Measurements from ENCODE around the gene CLEC16A. TPM values are rescaled to one million over a fixed set of nuclear protein-coding genes. Genes with fewer than 3 reads are reported as not detected.

CLEC16A gene, protein sequence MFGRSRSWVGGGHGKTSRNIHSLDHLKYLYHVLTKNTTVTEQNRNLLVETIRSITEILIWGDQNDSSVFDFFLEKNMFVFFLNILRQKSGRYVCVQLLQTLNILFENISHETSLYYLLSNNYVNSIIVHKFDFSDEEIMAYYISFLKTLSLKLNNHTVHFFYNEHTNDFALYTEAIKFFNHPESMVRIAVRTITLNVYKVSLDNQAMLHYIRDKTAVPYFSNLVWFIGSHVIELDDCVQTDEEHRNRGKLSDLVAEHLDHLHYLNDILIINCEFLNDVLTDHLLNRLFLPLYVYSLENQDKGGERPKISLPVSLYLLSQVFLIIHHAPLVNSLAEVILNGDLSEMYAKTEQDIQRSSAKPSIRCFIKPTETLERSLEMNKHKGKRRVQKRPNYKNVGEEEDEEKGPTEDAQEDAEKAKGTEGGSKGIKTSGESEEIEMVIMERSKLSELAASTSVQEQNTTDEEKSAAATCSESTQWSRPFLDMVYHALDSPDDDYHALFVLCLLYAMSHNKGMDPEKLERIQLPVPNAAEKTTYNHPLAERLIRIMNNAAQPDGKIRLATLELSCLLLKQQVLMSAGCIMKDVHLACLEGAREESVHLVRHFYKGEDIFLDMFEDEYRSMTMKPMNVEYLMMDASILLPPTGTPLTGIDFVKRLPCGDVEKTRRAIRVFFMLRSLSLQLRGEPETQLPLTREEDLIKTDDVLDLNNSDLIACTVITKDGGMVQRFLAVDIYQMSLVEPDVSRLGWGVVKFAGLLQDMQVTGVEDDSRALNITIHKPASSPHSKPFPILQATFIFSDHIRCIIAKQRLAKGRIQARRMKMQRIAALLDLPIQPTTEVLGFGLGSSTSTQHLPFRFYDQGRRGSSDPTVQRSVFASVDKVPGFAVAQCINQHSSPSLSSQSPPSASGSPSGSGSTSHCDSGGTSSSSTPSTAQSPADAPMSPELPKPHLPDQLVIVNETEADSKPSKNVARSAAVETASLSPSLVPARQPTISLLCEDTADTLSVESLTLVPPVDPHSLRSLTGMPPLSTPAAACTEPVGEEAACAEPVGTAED
- 10 to 100 TPM; 36.5 to 55.9 TPM for total RNA-seq

- CTCF ChIA-PET, result interaction anchor here (0.8 to 2.3 kb wide), 7 partner anchors 9 to 853 kb away, joined by 3 to 16 read pairs (median 3); partner anchors contain the start of gene ZC3H7A
- peaks cover 60% of the 10 kb centered on the region for H3K4me1 Mint-ChIP-seq
- H3K27ac Mint-ChIP-seq, result peak within 1 kb of the TSS; percentile 83
- H3K9me3 Mint-ChIP-seq (ENCODE audit: low read depth), result no peaks in the 10 kb centered on the region
- DNase-seq (peak; percentile 98), ATAC-seq (peak; percentile 72)
- H3K4me3 Mint-ChIP-seq, result peak within 1 kb of the TSS; percentile 90
- H3K27me3 Mint-ChIP-seq, result no peaks in the 10 kb centered on the region
- no peaks in the 10 kb centered on the region for H3K36me3 Mint-ChIP-seq
Measured at GRCh38 chr16:10944249-10945064, at the start of gene CLEC16A. Gene CLEC16A, plus strand, starts transcription at chr16:10944564. Its CDS starts 154 bp downstream, at chr16:10944718.

- H3K27me3 Mint-ChIP-seq, result no peaks in the 10 kb centered on the region
- H3K36me3 Mint-ChIP-seq, result peaks cover 68% of the 10 kb centered on the region
- H3K4me3 Mint-ChIP-seq, result no peak overlapping the region
- peaks cover 17% of the 10 kb centered on the region for H3K4me1 Mint-ChIP-seq
- no peak for ATAC-seq
- no peaks in the 10 kb centered on the region for H3K9me3 Mint-ChIP-seq (ENCODE audit: low read depth)
- DNase-seq, result no peak
- no peak overlapping the region for H3K27ac Mint-ChIP-seq
- CTCF ChIA-PET, result interaction anchor here (1.0 kb wide), 1 partner anchor 23 kb away, joined by 3 read pairs; no protein-coding TSS in a partner anchor
Measured at GRCh38 chr16:10895053-10895946, 49.1 kb upstream of the CLEC16A start.

DNA sequence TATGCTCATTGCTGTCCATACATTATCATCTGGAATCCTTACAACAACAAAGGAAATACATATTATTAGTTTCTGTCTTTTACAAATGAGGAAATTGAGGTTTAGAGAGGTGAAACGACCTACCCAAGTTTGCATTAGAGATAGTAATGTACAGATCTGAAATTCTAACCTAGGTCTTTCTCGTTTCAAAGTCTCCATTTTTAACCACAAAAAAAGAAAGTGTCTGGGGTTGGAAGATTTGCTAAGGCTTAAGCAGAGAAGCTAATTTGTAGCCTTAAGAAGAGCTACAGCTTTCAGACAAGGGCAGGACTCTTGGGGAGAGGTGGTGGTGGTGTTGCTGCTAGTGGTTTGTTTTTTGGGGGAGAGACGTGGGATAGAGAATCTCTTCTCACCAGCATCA is 48.2 kb upstream of the CLEC16A start:
- peaks cover 13% of the 10 kb centered on the region for H3K4me1 Mint-ChIP-seq
- CTCF ChIA-PET, result no interaction called here
- H3K27ac Mint-ChIP-seq, result no peak overlapping the region

GRCh38 chr16:10896723-10897122 is 47.6 kb upstream of the CLEC16A start:
- no peak for ATAC-seq
- CTCF ChIA-PET, result no interaction called here
- peaks cover 10% of the 10 kb centered on the region for H3K4me1 Mint-ChIP-seq

More for the DNA sequence above, 48.2 kb upstream of the CLEC16A start:
- Mint-ChIP-seq H3K36me3 (peaks cover 68% of the 10 kb centered on the region), H3K27me3 (no peaks in the 10 kb centered on the region), H3K9me3 (ENCODE audit: low read depth) (no peaks in the 10 kb centered on the region), H3K4me3 (no peak overlapping the region)
- DNase-seq, result no peak
- ATAC-seq, result no peak

DNA sequence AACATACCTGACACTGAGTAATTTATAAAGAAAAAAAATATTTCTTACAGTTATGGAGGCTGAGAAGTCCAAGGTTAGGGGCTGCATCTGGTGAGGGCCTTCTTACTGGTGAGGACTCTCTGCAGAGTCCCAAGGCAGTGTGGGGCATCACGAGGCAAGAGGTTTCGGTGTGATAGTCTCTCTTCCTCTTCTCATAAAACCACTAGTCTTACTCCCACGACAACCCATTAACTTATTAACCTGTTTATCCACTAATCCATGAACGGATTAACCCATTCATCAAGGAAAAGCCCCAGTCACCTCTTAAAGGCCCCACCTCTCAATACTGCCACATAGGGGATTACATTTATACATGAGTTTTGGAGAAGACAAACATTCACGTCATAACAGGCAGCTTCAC is 47.2 kb upstream of the CLEC16A start:
- peaks cover 9% of the 10 kb centered on the region for H3K4me1 Mint-ChIP-seq

More at GRCh38 chr16:10896723-10897122, 47.6 kb upstream of the CLEC16A start:
- Mint-ChIP-seq H3K27me3 (no peaks in the 10 kb centered on the region), H3K4me3 (no peak overlapping the region), H3K9me3 (ENCODE audit: low read depth) (no peaks in the 10 kb centered on the region), H3K27ac (no peak overlapping the region), H3K36me3 (peaks cover 69% of the 10 kb centered on the region)
- no peak for DNase-seq

DNA sequence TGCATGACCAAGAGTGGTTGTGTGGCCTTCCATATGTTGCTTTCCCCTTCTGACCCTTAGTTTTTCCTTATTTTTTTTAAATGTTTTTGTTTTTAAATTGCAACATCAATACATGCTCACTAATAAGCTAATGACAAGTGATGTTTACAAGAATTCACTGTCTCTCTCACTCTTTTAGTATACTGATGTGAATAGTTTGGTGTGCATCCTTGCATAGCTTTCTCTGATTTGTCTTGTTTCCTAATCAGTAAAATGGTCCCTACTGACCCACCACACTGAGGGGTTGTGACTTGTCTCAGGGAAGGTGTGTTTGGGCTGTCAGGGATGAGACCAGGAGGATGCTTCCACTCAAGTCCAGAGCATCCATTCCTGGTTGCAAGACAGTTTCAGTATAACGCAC is 41.4 kb upstream of the CLEC16A start:
- Mint-ChIP-seq H3K4me3 (no peak overlapping the region), H3K4me1 (no peaks in the 10 kb centered on the region), H3K36me3 (peaks cover 78% of the 10 kb centered on the region), H3K27me3 (no peaks in the 10 kb centered on the region), H3K9me3 (ENCODE audit: low read depth) (peaks cover 2% of the 10 kb centered on the region), H3K27ac (no peak overlapping the region)
- CTCF ChIA-PET, result interaction anchor here (1.6 kb wide), 1 partner anchor 16 kb away, joined by 4 read pairs; no protein-coding TSS in a partner anchor
- ATAC-seq, result no peak
- DNase-seq, result no peak

More for the DNA sequence above, 47.2 kb upstream of the CLEC16A start:
- no peak overlapping the region for H3K4me3 Mint-ChIP-seq
- CTCF ChIA-PET, result no interaction called here
- no peaks in the 10 kb centered on the region for H3K9me3 Mint-ChIP-seq (ENCODE audit: low read depth)
- peaks cover 72% of the 10 kb centered on the region for H3K36me3 Mint-ChIP-seq
- H3K27me3 Mint-ChIP-seq, result no peaks in the 10 kb centered on the region
- ATAC-seq, result no peak
- no peak for DNase-seq
- H3K27ac Mint-ChIP-seq, result no peak overlapping the region

DNA sequence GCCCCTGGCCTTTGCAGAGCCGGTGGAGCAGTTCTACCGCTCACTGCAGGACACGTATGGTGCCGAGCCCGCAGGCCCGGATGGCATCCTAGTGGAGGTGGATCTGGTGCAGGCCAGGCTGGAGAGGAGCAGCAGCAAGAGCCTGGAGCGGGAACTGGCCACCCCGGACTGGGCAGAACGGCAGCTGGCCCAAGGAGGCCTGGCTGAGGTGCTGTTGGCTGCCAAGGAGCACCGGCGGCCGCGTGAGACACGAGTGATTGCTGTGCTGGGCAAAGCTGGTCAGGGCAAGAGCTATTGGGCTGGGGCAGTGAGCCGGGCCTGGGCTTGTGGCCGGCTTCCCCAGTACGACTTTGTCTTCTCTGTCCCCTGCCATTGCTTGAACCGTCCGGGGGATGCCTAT is 37.9 kb upstream of the CLEC16A start:
- H3K4me1 Mint-ChIP-seq, result no peaks in the 10 kb centered on the region
- H3K27ac Mint-ChIP-seq, result no peak overlapping the region
- no peaks in the 10 kb centered on the region for H3K27me3 Mint-ChIP-seq
- DNase-seq, result no peak
- H3K4me3 Mint-ChIP-seq, result no peak overlapping the region
- peaks cover 2% of the 10 kb centered on the region for H3K9me3 Mint-ChIP-seq (ENCODE audit: low read depth)
- CTCF ChIA-PET, result interaction anchor here (1.1 to 1.5 kb wide), 2 partner anchors 11 to 12 kb away, joined by 3 to 5 read pairs; no protein-coding TSS in a partner anchor
- peaks cover 65% of the 10 kb centered on the region for H3K36me3 Mint-ChIP-seq
- ATAC-seq, result no peak

GRCh38 chr16:10906914-10907756 is 37.2 kb upstream of the CLEC16A start:
- ATAC-seq, result no peak
- no peak overlapping the region for H3K4me3 Mint-ChIP-seq
- no peak for DNase-seq
- no peaks in the 10 kb centered on the region for H3K4me1 Mint-ChIP-seq
- H3K36me3 Mint-ChIP-seq, result peaks cover 61% of the 10 kb centered on the region
- H3K9me3 Mint-ChIP-seq (ENCODE audit: low read depth), result peaks cover 2% of the 10 kb centered on the region
- CTCF ChIA-PET, result interaction anchor here (1.1 to 1.5 kb wide), 2 partner anchors 10 to 12 kb away, joined by 3 to 5 read pairs; no protein-coding TSS in a partner anchor
- no peaks in the 10 kb centered on the region for H3K27me3 Mint-ChIP-seq
- H3K27ac Mint-ChIP-seq, result no peak overlapping the region

GRCh38 chr16:10907757-10908045 is 36.7 kb upstream of the CLEC16A start:
- Mint-ChIP-seq H3K4me3 (no peak overlapping the region), H3K27ac (no peak overlapping the region), H3K9me3 (ENCODE audit: low read depth) (peaks cover 1% of the 10 kb centered on the region), H3K4me1 (no peaks in the 10 kb centered on the region), H3K36me3 (peaks cover 57% of the 10 kb centered on the region), H3K27me3 (no peaks in the 10 kb centered on the region)
- CTCF ChIA-PET, result interaction anchor here (1.5 kb wide), 1 partner anchor 11 kb away, joined by 5 read pairs; no protein-coding TSS in a partner anchor
- DNase-seq, result no peak
- no peak for ATAC-seq

DNA sequence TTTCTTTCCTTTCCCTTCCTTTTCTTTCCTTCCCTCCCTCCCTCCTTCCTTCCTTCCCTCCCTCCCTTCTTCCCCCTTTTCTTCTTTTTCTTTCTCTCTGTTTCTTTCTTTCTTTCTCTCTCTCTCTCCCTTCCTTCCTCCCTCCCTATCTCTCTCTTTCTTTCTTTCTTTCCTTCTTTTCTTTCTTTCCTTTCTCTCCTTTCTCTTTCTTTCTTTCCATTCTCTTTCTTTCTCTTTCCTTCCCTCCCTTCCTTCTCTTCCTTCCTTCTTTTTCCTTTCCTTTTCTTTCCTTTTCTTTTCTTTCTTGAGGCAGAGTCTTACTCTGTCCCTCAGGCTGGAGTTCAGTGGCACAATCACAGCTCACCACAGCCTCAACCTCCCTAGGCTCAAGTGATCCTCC is 33.1 kb upstream of the CLEC16A start:
- Mint-ChIP-seq H3K4me1 (peaks cover 5% of the 10 kb centered on the region), H3K4me3 (no peak overlapping the region), H3K36me3 (peaks cover 39% of the 10 kb centered on the region), H3K9me3 (ENCODE audit: low read depth) (no peaks in the 10 kb centered on the region), H3K27me3 (no peaks in the 10 kb centered on the region), H3K27ac (peak overlapping the region; percentile 0)
- DNase-seq (no peak), ATAC-seq (no peak)
- CTCF ChIA-PET, result no interaction called here

- H3K27me3 Mint-ChIP-seq, result no peaks in the 10 kb centered on the region
- CTCF ChIA-PET, result interaction anchor here (1.3 to 5.6 kb wide), 2 partner anchors 10 to 39 kb away, joined by 3 to 34 read pairs; partner anchors contain the start of gene CIITA
- H3K4me3 Mint-ChIP-seq, result no peak overlapping the region
- peaks cover 43% of the 10 kb centered on the region for H3K36me3 Mint-ChIP-seq
- ATAC-seq (no peak), DNase-seq (no peak)
- no peak overlapping the region for H3K27ac Mint-ChIP-seq
- H3K9me3 Mint-ChIP-seq (ENCODE audit: low read depth), result no peaks in the 10 kb centered on the region
- peaks cover 12% of the 10 kb centered on the region for H3K4me1 Mint-ChIP-seq
Measured at GRCh38 chr16:10916534-10916933, 27.8 kb upstream of the CLEC16A start.

Measured in activated CD8-positive, alpha-beta memory T cell treated with anti-CD3 and anti-CD28 coated beads, Interleukin-2, amount 10 ng/mL, durations not matched to agents 7 days and 5 days (primary cell).